Activated T-cell treated with anti-CD3 and anti-CD28 coated beads for 24 hours (primary cell): ENCODE results near the gene LINC01488.

Experiments used
- DNase-seq: peaks from one replicate; pipeline ENCODE4 v3.0.0-alpha.2; 2020; ENCODE audit warnings: low read depth

LINC01488 gene

GRCh38 chr11:69511358-69512055 is 30.0 kb downstream of the LINC01488 start:
- no peak for DNase-seq

DNA sequence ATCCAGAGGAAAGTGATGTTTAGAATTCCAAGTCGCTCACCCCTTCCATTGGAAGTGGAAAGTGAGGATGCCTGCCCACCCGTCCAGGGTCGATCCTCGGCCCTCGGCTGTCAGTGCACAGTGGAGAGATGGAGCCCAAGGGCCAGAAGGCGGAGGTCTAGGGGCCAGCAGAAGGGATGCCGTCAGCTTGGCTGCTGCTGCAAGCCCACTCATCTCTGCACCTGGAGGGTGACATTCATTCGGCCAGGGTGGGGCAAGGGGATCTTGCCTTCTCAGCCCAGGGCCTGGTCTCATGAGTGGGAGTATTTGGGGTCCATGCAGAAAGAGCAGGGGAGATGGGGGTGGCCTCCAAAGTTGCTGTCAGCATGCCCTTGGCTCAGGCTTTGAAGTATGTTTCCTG is 30.7 kb downstream of the LINC01488 start:
- DNase-seq: no peak

DNA sequence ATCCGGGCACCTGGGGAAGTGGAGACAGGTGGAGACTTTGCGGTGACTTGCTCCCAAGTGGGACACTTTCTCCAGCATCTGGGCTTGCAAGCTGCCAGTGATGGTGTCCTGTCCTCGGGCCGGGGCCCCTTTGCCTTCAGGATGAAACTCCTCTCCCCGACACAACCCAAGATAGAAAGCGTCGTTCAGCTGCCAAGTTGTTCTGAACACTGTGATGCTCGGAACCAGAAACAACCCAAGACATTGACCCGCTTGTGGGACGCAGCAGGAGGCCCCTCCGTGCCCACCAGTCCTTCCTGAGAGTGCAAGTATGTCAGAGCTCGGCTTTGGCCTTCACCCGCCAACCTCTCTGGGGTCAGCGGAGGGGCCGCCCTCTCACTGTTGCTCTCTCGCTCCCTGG is 31.3 kb downstream of the LINC01488 start:
- no peak for DNase-seq

DNA sequence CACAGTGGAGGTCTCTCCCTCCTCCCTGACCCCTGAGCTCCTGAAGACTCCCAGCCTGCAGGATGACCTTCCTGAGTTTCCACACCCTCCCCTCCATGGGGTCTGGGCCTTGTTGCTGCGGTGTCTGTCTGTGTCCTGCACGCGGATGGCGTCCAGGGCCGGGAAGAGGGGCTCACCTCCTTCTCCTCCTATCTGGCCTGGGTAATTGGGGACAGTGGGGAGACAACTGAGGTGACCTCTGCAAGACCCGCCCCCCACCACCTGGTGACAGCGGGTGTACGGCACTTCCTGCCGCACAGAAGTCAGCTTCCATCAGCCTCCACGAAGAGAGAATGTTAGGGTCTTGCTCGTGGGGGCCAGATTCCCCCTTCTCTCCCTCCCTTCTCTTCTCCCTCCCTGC is 31.7 kb downstream of the LINC01488 start:
- no peak for DNase-seq

GRCh38 chr11:69513663-69514224 is 32.3 kb downstream of the LINC01488 start:
- no peak for DNase-seq

GRCh38 chr11:69514771-69515170 is 33.3 kb downstream of the LINC01488 start:
- no peak for DNase-seq

GRCh38 chr11:69515271-69516245 is 34.1 kb downstream of the LINC01488 start:
- no peak for DNase-seq

GRCh38 chr11:69516526-69516925 is 35.1 kb downstream of the LINC01488 start:
- DNase-seq: no peak

DNA sequence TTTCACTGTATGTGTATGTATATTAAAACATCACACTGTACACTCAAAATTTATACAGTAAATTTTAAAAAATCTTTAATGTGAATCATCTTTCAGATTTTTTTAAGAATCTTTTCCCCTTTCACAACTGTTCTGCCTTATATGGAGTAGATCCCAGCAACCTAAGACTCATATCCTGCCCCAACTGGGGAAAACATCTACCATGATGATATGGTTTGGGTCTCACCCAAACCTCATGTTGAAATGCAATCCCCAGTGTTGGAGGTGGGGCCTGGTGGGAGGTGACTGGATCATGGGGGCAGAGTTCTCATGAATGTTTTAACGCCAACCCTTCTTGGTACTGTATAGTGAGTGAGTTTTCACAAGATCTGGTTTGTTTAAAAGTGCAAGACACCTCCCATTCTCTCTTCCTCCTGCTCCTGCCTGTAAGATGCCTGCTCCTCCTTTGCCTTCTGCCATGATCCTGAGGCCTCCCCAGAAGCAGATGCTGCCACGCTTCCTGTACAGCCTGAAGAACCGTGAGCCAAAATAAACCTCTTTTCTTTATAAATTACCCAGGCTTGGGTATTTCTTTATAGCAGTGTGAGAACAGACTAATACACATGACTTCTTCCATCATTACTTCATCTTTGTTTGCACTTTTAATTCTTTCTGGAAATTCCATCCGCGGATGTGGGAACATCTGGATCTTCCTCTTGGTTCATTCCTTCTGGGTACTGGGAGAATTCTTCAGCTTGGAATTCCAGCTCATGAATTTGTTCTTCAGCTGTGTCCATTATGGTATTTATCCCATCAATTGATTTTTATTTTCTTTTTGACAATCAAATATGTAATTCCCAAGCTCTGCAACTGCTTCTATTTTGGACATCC is 36.9 kb downstream of the LINC01488 start:
- no peak for DNase-seq

DNA sequence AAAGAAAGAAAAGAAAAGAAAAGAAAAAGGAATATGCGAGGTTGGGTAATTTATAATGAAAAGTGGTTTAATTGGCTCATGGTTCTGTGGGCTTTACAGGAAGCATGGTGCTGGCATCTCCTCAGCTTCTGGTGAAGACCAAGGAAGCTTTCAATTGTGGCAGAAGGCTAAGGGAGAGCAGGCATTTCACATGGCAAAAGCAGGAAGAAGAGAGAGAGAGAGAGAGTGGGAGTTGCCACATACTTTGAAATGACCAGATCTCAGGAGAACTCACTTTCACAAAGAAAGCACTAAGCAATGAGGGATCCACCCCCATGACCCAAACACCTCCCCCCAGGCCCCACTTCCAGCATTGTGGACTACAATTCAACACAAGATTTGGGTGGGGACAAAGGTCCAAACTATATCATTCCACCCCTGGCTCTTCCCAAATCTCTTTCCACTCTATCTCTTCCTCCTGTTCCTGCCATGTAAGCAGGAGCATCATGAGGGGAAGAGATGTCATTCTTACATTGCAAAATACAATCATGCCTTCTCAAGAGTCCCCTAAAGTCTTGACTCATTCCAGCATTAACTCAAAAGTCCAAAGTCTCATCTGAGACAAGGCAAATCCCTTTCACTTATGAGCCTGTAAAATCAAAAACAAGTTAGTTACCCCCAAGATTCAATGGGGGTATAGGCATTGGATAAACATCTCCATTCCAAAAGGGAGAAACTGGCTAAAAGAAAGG is 38.9 kb downstream of the LINC01488 start:
- DNase-seq: no peak

- no peak for DNase-seq
These were observed 40.0 kb downstream of the LINC01488 start for GRCh38 chr11:69521457-69521856.

DNA sequence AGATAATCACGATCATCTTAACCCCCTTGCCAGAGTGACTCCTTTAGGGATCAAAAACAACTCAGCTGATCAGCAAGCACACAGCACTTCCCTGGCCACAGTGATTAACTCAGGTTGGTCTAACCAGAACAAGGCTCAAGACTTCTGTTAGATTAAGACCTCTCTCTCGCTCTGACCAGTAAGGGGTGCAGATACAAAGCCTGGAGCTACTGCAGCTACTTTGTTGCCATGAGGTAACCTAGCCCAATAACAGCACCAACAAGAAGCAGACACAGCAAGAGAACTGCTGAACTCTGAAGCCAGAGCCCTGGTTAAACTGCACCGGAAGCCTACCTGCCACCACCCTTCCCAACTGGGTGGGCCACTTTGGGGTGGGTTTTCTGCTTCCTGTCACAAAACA is 42.0 kb downstream of the LINC01488 start:
- no peak for DNase-seq

- DNase-seq: no peak
These were observed 42.9 kb downstream of the LINC01488 start for GRCh38 chr11:69524291-69524882.

- no peak for DNase-seq
These were observed 43.5 kb downstream of the LINC01488 start for GRCh38 chr11:69524991-69525411.

DNA sequence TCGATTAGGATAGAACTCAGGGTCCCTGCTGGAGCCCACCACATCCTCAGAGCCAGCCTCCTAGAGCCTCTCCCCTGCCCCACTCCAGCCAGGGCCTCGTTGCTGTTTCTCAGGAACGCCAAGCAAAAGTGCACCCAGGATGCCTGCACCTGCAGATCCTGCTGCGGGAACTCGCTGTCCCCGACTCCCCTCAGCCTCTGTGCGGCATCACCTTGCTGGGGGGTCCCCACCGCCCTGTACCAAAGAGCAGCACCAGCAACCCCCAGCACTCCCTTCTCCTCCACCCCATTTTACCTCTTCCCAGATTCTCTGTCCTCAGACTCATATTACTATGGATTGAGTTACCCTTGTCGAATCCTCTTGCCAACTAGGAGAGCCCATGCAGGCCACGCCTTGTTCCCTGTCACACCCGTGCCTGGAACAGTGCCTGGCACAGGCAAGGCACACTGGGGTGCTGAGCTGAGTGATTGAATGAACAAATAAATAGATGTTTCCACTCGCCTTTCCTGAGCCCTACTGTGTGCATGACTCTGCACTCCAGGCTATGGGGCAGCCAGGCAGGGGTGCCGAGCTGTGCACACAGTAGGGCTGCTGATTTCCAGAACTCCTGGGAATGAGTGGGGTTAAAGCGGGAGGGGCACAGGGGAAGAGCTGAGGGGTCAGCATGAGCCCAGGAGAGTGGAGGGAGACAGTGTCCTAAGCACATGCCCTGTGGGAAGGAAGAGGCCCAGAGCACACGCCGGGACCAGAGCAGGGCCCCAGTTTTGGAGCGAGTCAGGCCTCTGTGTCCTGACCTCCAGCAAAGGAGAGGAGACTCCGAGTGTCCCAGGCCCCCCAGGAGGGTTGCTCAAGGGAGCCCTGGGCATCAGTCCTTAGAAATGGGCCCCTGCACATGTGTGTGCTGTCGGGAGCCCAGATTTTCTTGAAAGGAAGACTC is 44.3 kb downstream of the LINC01488 start:
- no peak for DNase-seq

GRCh38 chr11:69526453-69526810 is 45.0 kb downstream of the LINC01488 start:
- no peak for DNase-seq

- no peak for DNase-seq
These were observed 47.5 kb downstream of the LINC01488 start for GRCh38 chr11:69529001-69529400.

DNA sequence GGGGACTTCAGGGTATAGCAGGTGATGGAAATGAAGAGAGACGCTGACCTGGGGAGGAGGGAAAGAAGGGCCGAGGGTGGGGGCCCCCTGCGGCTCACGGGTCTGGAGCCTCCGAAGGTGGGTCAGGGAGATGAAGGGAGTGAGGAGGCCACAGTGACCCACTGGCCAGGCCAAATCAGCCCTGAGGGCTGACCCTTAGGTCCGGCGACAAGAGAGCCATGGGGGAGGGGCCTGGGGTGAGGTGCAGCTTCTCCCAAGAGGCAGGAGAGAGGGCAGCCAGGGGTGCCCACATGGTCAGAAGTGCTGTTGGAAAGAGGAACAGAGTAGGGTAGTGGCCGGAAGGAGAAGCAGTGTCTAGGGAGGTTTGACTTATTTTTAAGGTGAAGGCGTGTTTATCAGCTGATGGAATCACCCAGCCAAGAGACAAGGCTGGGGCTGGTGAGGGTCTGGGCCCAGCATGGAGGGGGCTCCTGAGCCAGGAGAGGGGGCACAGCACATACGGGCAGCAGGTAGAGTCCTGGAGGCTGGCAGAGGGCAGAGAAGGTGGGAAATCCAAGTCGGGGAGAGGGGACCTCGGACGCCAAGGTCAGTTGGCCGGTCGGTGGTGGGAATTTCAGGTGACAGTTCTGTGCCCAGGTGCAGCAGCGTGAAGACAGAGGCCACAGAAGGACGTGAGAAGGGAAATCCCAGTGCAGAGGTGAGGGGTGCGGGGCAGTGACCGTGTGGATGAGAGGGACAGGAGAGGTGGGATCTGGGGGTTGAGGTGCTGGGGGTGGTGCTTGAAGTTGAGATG is 49.0 kb downstream of the LINC01488 start:
- no peak for DNase-seq
